UCSD-AML1 (cell line): ENCODE results near the gene TBC1D17.

Experiments used
- DNase-seq: peaks from one replicate; lab custom pipeline; 2025; ENCODE audit not compliant: unreplicated experiment; lab: John Stamatoyannopoulos, UW

The TBC1D17 gene

GRCh38 chr19:49933643-49934042 lies 56.1 kb downstream of the TBC1D17 start:
- no peak for DNase-seq

GRCh38 chr19:49936549-49936948 lies 59.0 kb downstream of the TBC1D17 start:
- DNase-seq: no peak

GRCh38 chr19:49937750-49938381 lies 60.4 kb downstream of the TBC1D17 start:
- peak; percentile 78 for DNase-seq
